Measurements from ENCODE around the gene UBALD2. TPM values are rescaled to one million over a fixed set of nuclear protein-coding genes. Genes with fewer than 3 reads are reported as not detected.
A peak's percentile ranks its signal among the peaks of the same experiment; 100 is the strongest.

Gene UBALD2
- polyA plus RNA-seq, 2 of the 4 experiments (the other 2 are of a cell fraction) = 12.8 to 21.5 TPM

DNA sequence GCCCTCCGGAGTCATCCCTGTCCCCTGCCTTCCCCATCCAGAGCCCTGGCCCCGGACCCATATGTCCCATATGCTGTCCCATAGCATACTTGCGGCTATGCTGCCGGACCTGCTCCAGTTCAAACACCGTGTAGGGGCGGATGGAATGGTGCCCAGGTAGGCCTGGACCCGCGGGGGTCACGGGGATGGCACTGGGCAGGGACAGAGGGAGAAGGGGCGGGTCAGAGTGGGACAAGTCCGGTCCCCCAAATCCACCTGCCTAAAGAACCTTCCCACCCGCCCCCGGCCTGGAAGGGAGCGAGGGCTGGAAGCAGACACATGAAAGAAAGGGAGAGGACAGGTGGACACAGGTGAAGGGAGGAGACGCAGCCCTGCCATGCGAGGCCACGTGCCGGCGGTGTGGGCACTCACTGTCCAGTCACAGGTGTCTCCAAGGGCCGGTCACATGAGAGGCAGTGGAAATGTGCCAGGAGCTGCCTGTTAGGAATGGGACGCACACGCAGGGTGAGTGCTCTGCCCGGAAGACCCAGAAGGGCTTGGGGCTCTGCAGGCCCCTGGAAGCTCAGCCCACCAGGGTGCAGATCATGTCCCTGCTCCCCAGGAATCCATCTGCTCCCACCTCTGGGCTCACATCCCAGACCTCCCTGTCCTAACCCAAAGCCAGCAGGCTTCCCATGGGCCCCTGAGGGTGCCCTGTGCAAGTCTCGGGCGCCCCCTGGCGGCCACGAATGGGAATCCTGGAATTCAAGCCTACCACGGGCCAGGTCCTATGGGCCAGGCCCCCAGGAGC is 14.0 kb downstream of the UBALD2 start (continued):
- TF ChIP-seq, protein P1, sequence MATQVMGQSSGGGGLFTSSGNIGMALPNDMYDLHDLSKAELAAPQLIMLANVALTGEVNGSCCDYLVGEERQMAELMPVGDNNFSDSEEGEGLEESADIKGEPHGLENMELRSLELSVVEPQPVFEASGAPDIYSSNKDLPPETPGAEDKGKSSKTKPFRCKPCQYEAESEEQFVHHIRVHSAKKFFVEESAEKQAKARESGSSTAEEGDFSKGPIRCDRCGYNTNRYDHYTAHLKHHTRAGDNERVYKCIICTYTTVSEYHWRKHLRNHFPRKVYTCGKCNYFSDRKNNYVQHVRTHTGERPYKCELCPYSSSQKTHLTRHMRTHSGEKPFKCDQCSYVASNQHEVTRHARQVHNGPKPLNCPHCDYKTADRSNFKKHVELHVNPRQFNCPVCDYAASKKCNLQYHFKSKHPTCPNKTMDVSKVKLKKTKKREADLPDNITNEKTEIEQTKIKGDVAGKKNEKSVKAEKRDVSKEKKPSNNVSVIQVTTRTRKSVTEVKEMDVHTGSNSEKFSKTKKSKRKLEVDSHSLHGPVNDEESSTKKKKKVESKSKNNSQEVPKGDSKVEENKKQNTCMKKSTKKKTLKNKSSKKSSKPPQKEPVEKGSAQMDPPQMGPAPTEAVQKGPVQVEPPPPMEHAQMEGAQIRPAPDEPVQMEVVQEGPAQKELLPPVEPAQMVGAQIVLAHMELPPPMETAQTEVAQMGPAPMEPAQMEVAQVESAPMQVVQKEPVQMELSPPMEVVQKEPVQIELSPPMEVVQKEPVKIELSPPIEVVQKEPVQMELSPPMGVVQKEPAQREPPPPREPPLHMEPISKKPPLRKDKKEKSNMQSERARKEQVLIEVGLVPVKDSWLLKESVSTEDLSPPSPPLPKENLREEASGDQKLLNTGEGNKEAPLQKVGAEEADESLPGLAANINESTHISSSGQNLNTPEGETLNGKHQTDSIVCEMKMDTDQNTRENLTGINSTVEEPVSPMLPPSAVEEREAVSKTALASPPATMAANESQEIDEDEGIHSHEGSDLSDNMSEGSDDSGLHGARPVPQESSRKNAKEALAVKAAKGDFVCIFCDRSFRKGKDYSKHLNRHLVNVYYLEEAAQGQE (IDR thresholded peaks at IDR 0.05) = no peak
- no peak for TF ChIP-seq NFE2L2 (conservative IDR thresholded peaks at IDR 0.05; ENCODE audit: low read length)
- peak; percentile 99 for TF ChIP-seq RAD21 (conservative IDR thresholded peaks at IDR 0.05 in 1 of 2, IDR thresholded peaks at IDR 0.05 in 1 of 2)
- TF ChIP-seq MAFK (IDR thresholded peaks at IDR 0.05; ENCODE audit: partially characterized antibody) = no peak
- TF ChIP-seq PHF8 (IDR thresholded peaks at IDR 0.05; ENCODE audit: borderline replicate concordance, low read depth) = no peak
- no peak for TF ChIP-seq ZSCAN20 (CRISPR knock-in tag; IDR thresholded peaks at IDR 0.05)

GRCh38 chr17:76279742-76280287 is 14.7 kb downstream of the UBALD2 start:
- H3K27ac ChIP-seq = no peak overlapping the region
- no peak overlapping the region for H3K4me2 ChIP-seq
- TF ChIP-seq HOXB5 (CRISPR knock-in tag; IDR thresholded peaks at IDR 0.05) (no peak), CTCF (IDR thresholded peaks at IDR 0.05) (peak; percentile 31; the same call in 1 of the 3 replicates)
- WGBS (ENCODE audit: missing lambda C conversion rate) = 52% methylated on average over 14 of the region's 15 CpGs
- DNase-seq (ENCODE audit: low read depth in 1 of 2, low spot score in 1 of 2) (no peak), ATAC-seq (peak in 1 of 2 experiments; percentile 26; a peak in 4 of 6 replicates), FAIRE-seq (no peak)
- ChIA-PET POLR2A (interaction anchor here (0.9 to 2.0 kb wide), 5 partner anchors 13 to 383 kb away, joined by 3 to 7 read pairs (median 4); partner anchors contain the start of gene TRIM65), CTCF (interaction anchor here (0.6 to 19.6 kb wide), 100 partner anchors 9 to 466 kb away, joined by 3 to 755 read pairs (median 6); partner anchors contain the start of genes CDK3, EVPL, EXOC7 and FOXJ1)
- H3K4me1 ChIP-seq = peaks cover 10% of the 10 kb centered on the region
- no peak overlapping the region for H3K4me3 ChIP-seq
- no peaks in the 10 kb centered on the region for H3K9me3 ChIP-seq

GRCh38 chr17:76280650-76281049 is 15.5 kb downstream of the UBALD2 start:
- no peak for FAIRE-seq
- WGBS (ENCODE audit: missing lambda C conversion rate) = 74% methylated on average over 15 of the region's 15 CpGs
- no peak overlapping the region for H3K27ac ChIP-seq
- CTCF ChIA-PET = interaction anchor here (0.6 to 19.6 kb wide), 38 partner anchors 9 to 467 kb away, joined by 3 to 755 read pairs (median 14); partner anchors contain the start of genes CDK3, EXOC7, MRPL38 and PRPSAP1
- ATAC-seq = no peak
- POLR2A ChIA-PET = interaction anchor here (0.9 to 2.0 kb wide), 3 partner anchors 14 to 34 kb away, joined by 3 to 5 read pairs (median 4); partner anchors contain the start of gene UBALD2
- H3K4me2 ChIP-seq = no peak overlapping the region
- no peak overlapping the region for H3K4me3 ChIP-seq
- peaks cover 10% of the 10 kb centered on the region for H3K4me1 ChIP-seq
- H3K9me3 ChIP-seq = no peaks in the 10 kb centered on the region
- TF ChIP-seq ESRRA (IDR thresholded peaks at IDR 0.05; ENCODE audit: borderline replicate concordance, low read length) = no peak
- no peak for TF ChIP-seq RFX5 (IDR thresholded peaks at IDR 0.05)
- TF ChIP-seq NR3C1 (IDR thresholded peaks at IDR 0.05) = no peak
- no peak for TF ChIP-seq BCL3 (IDR thresholded peaks at IDR 0.05)
- no peak for TF ChIP-seq MAFK (IDR thresholded peaks at IDR 0.05; ENCODE audit: partially characterized antibody)
- TF ChIP-seq TFCP2L1 (CRISPR knock-in tag; IDR thresholded peaks at IDR 0.05) = no peak
- no peak for TF ChIP-seq CTCF (IDR thresholded peaks at IDR 0.05)
- no peak for TF ChIP-seq HMGXB4 (CRISPR knock-in tag; IDR thresholded peaks at IDR 0.05; ENCODE audit: borderline replicate concordance)
- no peak for TF ChIP-seq ATOH8 (CRISPR knock-in tag; IDR thresholded peaks at IDR 0.05; ENCODE audit: low read depth)
- TF ChIP-seq MYC (IDR thresholded peaks at IDR 0.05; ENCODE audit: borderline replicate concordance, low read length) = no peak
- TF ChIP-seq NFE2L2 (conservative IDR thresholded peaks at IDR 0.05; ENCODE audit: low read length) = no peak
- no peak for TF ChIP-seq POLR2AphosphoS2 (conservative IDR thresholded peaks at IDR 0.05; ENCODE audit: low read length)
- DNase-seq (ENCODE audit: low read depth in 1 of 2, low spot score in 1 of 2) = no peak
